Measurements from ENCODE around the gene TBX19. TPM values are rescaled to one million over a fixed set of nuclear protein-coding genes. Genes with fewer than 3 reads are reported as not detected.
A peak's percentile ranks its signal among the peaks of the same experiment; 100 is the strongest.

Gene TBX19
- polyA plus RNA-seq, 1 donor (not counting 4 experiments of a cell fraction or from before 2014, with no cell fraction given) = 0.93 TPM

DNA sequence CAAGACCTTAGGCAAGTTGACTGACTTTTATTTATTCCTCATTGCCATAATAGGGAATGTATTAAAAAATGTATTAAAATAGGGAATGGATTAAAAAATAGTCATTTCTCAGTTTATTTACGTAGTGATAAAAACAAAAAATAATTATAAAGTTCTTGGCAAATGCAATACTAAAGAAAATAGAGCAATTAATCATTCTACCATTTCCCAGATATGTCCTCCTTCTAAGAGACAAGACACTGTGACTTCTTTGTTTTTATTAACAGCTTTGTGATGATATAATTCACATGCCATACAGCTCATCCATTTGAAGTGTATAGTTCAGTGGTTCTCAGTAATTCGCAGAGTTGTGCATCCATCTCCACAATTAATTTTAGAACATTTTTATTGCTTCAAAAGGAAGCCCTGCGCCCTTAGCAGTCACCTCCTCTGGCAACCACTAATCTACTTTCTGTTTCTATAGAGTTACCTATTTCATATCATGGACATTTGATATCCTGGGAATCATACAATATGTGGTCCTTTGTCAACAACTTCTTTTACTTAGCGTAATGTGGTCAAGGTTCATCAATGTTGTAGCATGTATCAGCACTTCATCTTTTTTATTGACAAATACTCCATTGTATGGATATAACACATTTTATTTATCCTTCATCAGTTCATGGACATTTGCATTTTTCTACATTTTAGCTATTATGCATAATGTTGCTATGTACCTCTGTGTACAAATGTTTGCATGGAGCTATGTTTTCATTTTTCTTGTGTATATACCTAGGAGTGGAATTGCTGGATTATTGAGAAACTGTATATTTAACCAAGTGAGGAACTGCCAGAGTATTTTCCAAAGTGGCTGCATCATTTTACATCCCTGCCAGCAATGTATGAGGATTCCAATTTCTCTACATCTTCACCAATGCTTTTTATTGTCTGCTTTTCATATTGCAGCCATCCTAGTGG is 5.6 kb downstream of the TBX19 start:
- Histone ChIP-seq H3K9me1 (ENCODE audit: control insufficient read depth, extremely low read depth, insufficient read depth, low read length) (no peaks in the 10 kb centered on the region), H3K4me1 (ENCODE audit: control insufficient read depth, extremely low read depth, insufficient read depth, low read length) (peaks cover 32% of the 10 kb centered on the region), H3K9me3 (ENCODE audit: control insufficient read depth, low read depth, low read length) (no peaks in the 10 kb centered on the region), H3K27me3 (ENCODE audit: control insufficient read depth, extremely low read depth, insufficient read depth, low read length) (no peaks in the 10 kb centered on the region), H3K9ac (ENCODE audit: control insufficient read depth, extremely low read depth, insufficient read depth, low read length) (no peak overlapping the region), H3K36me3 (ENCODE audit: control insufficient read depth in 2 of 2, extremely low read depth in 1 of 2, insufficient read depth in 2 of 2, low read length in 2 of 2) (no peaks in the 10 kb centered on the region), H2AFZ (ENCODE audit: control insufficient read depth, low read length) (no peak overlapping the region), H4K20me1 (ENCODE audit: control insufficient read depth, extremely low read depth, insufficient read depth, low read length) (no peaks in the 10 kb centered on the region), H3K27ac (ENCODE audit: control insufficient read depth, insufficient read depth, low read length) (peak overlapping the region; percentile 54), H3K4me3 (ENCODE audit: control insufficient read depth in 2 of 3, extremely low read depth in 1 of 3, insufficient read depth in 2 of 3, low read depth in 1 of 3, low read length in 3 of 3) (no peak overlapping the region), H3K4me2 (ENCODE audit: control insufficient read depth, extremely low read depth, insufficient read depth, low read depth, low read length) (peak overlapping the region; percentile 25), H3K79me2 (ENCODE audit: control insufficient read depth, insufficient read depth, low read length) (no peaks in the 10 kb centered on the region)
- dilution Hi-C loops (cut with MboI; ENCODE audit: extremely low pct_ligation_motif_present, low sequenced_read_pairs) = no loop called here
- no peak for TF ChIP-seq EZH2 (IDR thresholded peaks at IDR 0.05; ENCODE audit: low read length)
- TF ChIP-seq, protein P1, sequence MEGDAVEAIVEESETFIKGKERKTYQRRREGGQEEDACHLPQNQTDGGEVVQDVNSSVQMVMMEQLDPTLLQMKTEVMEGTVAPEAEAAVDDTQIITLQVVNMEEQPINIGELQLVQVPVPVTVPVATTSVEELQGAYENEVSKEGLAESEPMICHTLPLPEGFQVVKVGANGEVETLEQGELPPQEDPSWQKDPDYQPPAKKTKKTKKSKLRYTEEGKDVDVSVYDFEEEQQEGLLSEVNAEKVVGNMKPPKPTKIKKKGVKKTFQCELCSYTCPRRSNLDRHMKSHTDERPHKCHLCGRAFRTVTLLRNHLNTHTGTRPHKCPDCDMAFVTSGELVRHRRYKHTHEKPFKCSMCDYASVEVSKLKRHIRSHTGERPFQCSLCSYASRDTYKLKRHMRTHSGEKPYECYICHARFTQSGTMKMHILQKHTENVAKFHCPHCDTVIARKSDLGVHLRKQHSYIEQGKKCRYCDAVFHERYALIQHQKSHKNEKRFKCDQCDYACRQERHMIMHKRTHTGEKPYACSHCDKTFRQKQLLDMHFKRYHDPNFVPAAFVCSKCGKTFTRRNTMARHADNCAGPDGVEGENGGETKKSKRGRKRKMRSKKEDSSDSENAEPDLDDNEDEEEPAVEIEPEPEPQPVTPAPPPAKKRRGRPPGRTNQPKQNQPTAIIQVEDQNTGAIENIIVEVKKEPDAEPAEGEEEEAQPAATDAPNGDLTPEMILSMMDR (optimal IDR thresholded peaks at IDR 0.05 in 1 of 3, IDR thresholded peaks at IDR 0.05 in 1 of 3, conservative IDR thresholded peaks at IDR 0.05 in 1 of 3; ENCODE audit: extremely low read depth in 1 of 3, insufficient read depth in 2 of 3, low read length in 3 of 3) = no peak
- FAIRE-seq (no peak), DNase-seq (ENCODE audit: low read depth, low spot score) (no peak)

DNA sequence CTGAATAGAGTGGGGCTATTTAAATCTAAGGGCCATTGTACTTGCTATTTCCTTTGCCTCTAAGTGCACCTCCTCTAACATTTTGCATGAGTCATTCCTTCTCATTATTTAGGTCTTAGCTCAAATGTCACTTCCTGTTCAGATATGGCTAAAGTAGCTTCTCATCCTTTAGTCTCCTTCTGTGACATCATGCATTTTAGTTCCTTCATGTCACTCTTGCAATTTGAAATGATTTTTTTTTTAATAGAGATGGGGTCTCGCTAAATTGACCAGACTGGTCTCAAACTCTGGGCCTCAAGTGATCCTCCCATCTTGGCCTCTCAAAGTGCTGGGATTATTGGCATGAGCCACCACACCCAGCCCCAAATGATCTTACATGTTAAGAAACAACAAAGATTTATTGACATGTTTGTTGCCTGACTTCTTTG is 6.6 kb downstream of the TBX19 start:
- H2AFZ ChIP-seq (ENCODE audit: control insufficient read depth, low read length) = no peak overlapping the region
- H3K27ac ChIP-seq (ENCODE audit: control insufficient read depth, insufficient read depth, low read length) = no peak overlapping the region

More for the DNA sequence above, 6.6 kb downstream of the TBX19 start:
- Histone ChIP-seq H3K4me3 (ENCODE audit: control insufficient read depth in 2 of 3, extremely low read depth in 1 of 3, insufficient read depth in 2 of 3, low read depth in 1 of 3, low read length in 3 of 3) (no peak overlapping the region), H3K4me2 (ENCODE audit: control insufficient read depth, extremely low read depth, insufficient read depth, low read depth, low read length) (no peak overlapping the region), H3K27me3 (ENCODE audit: control insufficient read depth, extremely low read depth, insufficient read depth, low read length) (no peaks in the 10 kb centered on the region), H3K4me1 (ENCODE audit: control insufficient read depth, extremely low read depth, insufficient read depth, low read length) (peaks cover 32% of the 10 kb centered on the region), H3K79me2 (ENCODE audit: control insufficient read depth, insufficient read depth, low read length) (no peaks in the 10 kb centered on the region), H4K20me1 (ENCODE audit: control insufficient read depth, extremely low read depth, insufficient read depth, low read length) (no peaks in the 10 kb centered on the region), H3K9ac (ENCODE audit: control insufficient read depth, extremely low read depth, insufficient read depth, low read length) (no peak overlapping the region), H3K36me3 (ENCODE audit: control insufficient read depth in 2 of 2, extremely low read depth in 1 of 2, insufficient read depth in 2 of 2, low read length in 2 of 2) (no peaks in the 10 kb centered on the region), H3K9me1 (ENCODE audit: control insufficient read depth, extremely low read depth, insufficient read depth, low read length) (no peaks in the 10 kb centered on the region), H3K9me3 (ENCODE audit: control insufficient read depth, low read depth, low read length) (no peaks in the 10 kb centered on the region)
- no peak for TF ChIP-seq EZH2 (IDR thresholded peaks at IDR 0.05; ENCODE audit: low read length)
- TF ChIP-seq, protein P1 (optimal IDR thresholded peaks at IDR 0.05 in 1 of 3, IDR thresholded peaks at IDR 0.05 in 1 of 3, conservative IDR thresholded peaks at IDR 0.05 in 1 of 3; ENCODE audit: extremely low read depth in 1 of 3, insufficient read depth in 2 of 3, low read length in 3 of 3) = no peak
- DNase-seq (ENCODE audit: low read depth, low spot score) (no peak), FAIRE-seq (peak; percentile 82)
- dilution Hi-C loops (cut with MboI; ENCODE audit: extremely low pct_ligation_motif_present, low sequenced_read_pairs) = no loop called here

Data from keratinocyte (primary cell).